Left lung (tissue), 10 donors: ENCODE results near the gene ILF3. TPM values are rescaled to one million over a fixed set of nuclear protein-coding genes. Genes with fewer than 3 reads are reported as not detected.

ENCODE experiments used
- ATAC-seq: fragments of 200-7000 bp; cut with Tn5 transposase; one replicate; pipeline ENCODE4 v1.9.1; 2020; ENCODE audit warnings: moderate library complexity
- DNase-seq, 4 donors: peaks; one replicate each; pipeline ENCODE4 v3.0.0-alpha.2; 2013 to 2020
- H3K27ac ChIP-seq, 2 donors: fragments of 200-600 bp; sonication (generic) in 1 of 2; one replicate each; pipeline versions ENCODE4 v1.5.0 to v1.8.0; 2020 to 2021
- H3K27me3 ChIP-seq, 2 donors: fragments of 200-600 bp; sonication (generic) in 1 of 2; one replicate each; pipeline versions ENCODE4 v1.5.0 to v1.8.0; 2020 to 2021
- H3K36me3 ChIP-seq, 2 donors: fragments of 200-600 bp; sonication (generic) in 1 of 2; one replicate each; pipeline versions ENCODE4 v1.5.0 to v1.8.0; 2020 to 2021
- H3K4me1 ChIP-seq, 2 donors: fragments of 200-600 bp; one replicate each; pipeline ENCODE4 v1.8.0; 2021
- H3K4me3 ChIP-seq, 2 donors: fragments of 200-600 bp; sonication (generic) in 1 of 2; one replicate each; pipeline versions ENCODE4 v1.5.0 to v1.8.0; 2020 to 2021; ENCODE audit warnings: mild to moderate bottlenecking in 1 of 2
- H3K9me3 ChIP-seq, 2 donors: fragments of 200-600 bp; sonication (generic) in 1 of 2; one replicate each; pipeline versions ENCODE4 v1.5.0 to v1.8.0; 2020 to 2021
- CTCF ChIP-seq, 2 donors: fragments of 200-600 bp; sonication (generic) in 1 of 2; IDR thresholded peaks; one replicate each; pipeline versions ENCODE4 v1.5.0 to v1.8.0; 2021; ENCODE audit warnings: antibody characterized with exemption in 2 of 2
- intact Hi-C, 2 donors: fragments of 100-400 bp; cut with DNase I; formaldehyde crosslinking; loops; one replicate each; pipeline versions ENCODE4 v1.11.2 to v1.14.2; 2022
- polyA plus RNA-seq, 6 donors: library from polyadenylated mRNA; unstranded; fragments of 120-200 nt; gene quantifications; one replicate each; pipeline ENCODE4 v1.2.1, GENCODE V29; 2013; ENCODE audit not compliant: insufficient read length in 6 of 6
- total RNA-seq, 2 donors: library from RNA; stranded (reverse); fragmentation: NEBNext Ultra II Directional; extraction: Animal tissue kit (Norgen Biotek cat#: 25700); gene quantifications; one replicate each; pipeline ENCODE4 v1.2.1, GENCODE V29; 2021
- donor health status: DM: no; HTN: yes; CAD: no.
- donor health status: DM: no; HTN: no; CAD: no.

Gene ILF3
- total and polyA plus RNA-seq, 8 donors: 161 to 357 (median 298) TPM

- peaks cover 20 to 63% of the 10 kb centered on the region in 2 donors for H3K4me1 ChIP-seq
- ATAC-seq (no peak), DNase-seq (no peak)
- no peak for TF ChIP-seq CTCF (IDR thresholded peaks at IDR 0.05)
- no peaks in the 10 kb centered on the region for H3K9me3 ChIP-seq
- intact Hi-C loops: loop anchor here in 1 of 2 donors (5.0 kb wide), 1 partner anchor 148 kb away; no protein-coding TSS in a partner anchor
- peak overlapping the region; percentile 97 for H3K4me3 ChIP-seq
- peaks cover 0 to 35% of the 10 kb centered on the region in 2 donors for H3K36me3 ChIP-seq
- H3K27ac ChIP-seq: peak overlapping the region; percentile 95 to 98
- H3K27me3 ChIP-seq: no peaks in the 10 kb centered on the region
Observed at GRCh38 chr19:10719466-10719961, 65.4 kb downstream of the ILF3 start.

- Histone ChIP-seq H3K27ac (peak overlapping the region in 1 of 2 donors; percentile 98), H3K9me3 (no peaks in the 10 kb centered on the region), H3K36me3 (peaks cover 0 to 45% of the 10 kb centered on the region in 2 donors), H3K4me1 (peaks cover 20 to 74% of the 10 kb centered on the region in 2 donors), H3K4me3 (peak overlapping the region in 1 of 2 donors; percentile 97), H3K27me3 (no peaks in the 10 kb centered on the region)
- TF ChIP-seq CTCF (IDR thresholded peaks at IDR 0.05): no peak
- no peak for ATAC-seq
- intact Hi-C loops: no loop called here
- DNase-seq: no peak
Observed at GRCh38 chr19:10720607-10721125, 66.5 kb downstream of the ILF3 start.

- no peaks in the 10 kb centered on the region for H3K27me3 ChIP-seq
- H3K36me3 ChIP-seq: peaks cover 0 to 45% of the 10 kb centered on the region in 2 donors
- TF ChIP-seq CTCF (IDR thresholded peaks at IDR 0.05): no peak
- H3K9me3 ChIP-seq: no peaks in the 10 kb centered on the region
- peak overlapping the region in 1 of 2 donors; percentile 59 for H3K27ac ChIP-seq
- intact Hi-C loops: no loop called here
- H3K4me3 ChIP-seq: no peak overlapping the region
- ATAC-seq: peak; percentile 42
- H3K4me1 ChIP-seq: peaks cover 28 to 96% of the 10 kb centered on the region in 2 donors
- DNase-seq: no peak
Observed at GRCh38 chr19:10723591-10723990, 69.4 kb downstream of the ILF3 start.

- H3K4me1 ChIP-seq: peaks cover 21 to 99% of the 10 kb centered on the region in 2 donors
- no peak for TF ChIP-seq CTCF (IDR thresholded peaks at IDR 0.05)
- peak overlapping the region in 1 of 2 donors; percentile 34 for H3K27ac ChIP-seq
Observed at GRCh38 chr19:10724573-10725071, 70.5 kb downstream of the ILF3 start.

GRCh38 chr19:10725415-10725814 lies 71.3 kb downstream of the ILF3 start:
- TF ChIP-seq CTCF (IDR thresholded peaks at IDR 0.05): no peak
- no peak overlapping the region for H3K4me3 ChIP-seq
- H3K27me3 ChIP-seq: no peaks in the 10 kb centered on the region
- DNase-seq (no peak), ATAC-seq (no peak)
- no peaks in the 10 kb centered on the region for H3K9me3 ChIP-seq
- intact Hi-C loops: no loop called here
- peaks cover 0 to 42% of the 10 kb centered on the region in 2 donors for H3K36me3 ChIP-seq
- peak overlapping the region in 1 of 2 donors; percentile 34 for H3K27ac ChIP-seq
- peaks cover 14 to 99% of the 10 kb centered on the region in 2 donors for H3K4me1 ChIP-seq

More at GRCh38 chr19:10724573-10725071, 70.5 kb downstream of the ILF3 start:
- no peak for ATAC-seq
- Histone ChIP-seq H3K36me3 (peaks cover 0 to 45% of the 10 kb centered on the region in 2 donors), H3K9me3 (no peaks in the 10 kb centered on the region), H3K27me3 (no peaks in the 10 kb centered on the region), H3K4me3 (no peak overlapping the region)
- no peak for DNase-seq
- intact Hi-C loops: no loop called here
